Stimulated activated CD8-positive, alpha-beta memory T cell treated with anti-CD3 and anti-CD28 coated beads, Interleukin-12 subunit alpha, Interleukin-12 subunit beta, amount 100 ng/mL, for 24 hours (primary cell): ENCODE data around the gene XRCC1.
A peak's percentile ranks its signal among the peaks of the same experiment; 100 is the strongest.
"Not testable (repeated sequence)": the region's sequence is repeated elsewhere in the genome, so short reads cannot be mapped to it uniquely, and the experiment has no call there.

ENCODE experiments used
- DNase-seq: peaks from one replicate; pipeline ENCODE4 v3.0.0-alpha.2; 2020; ENCODE audit errors: extremely low read depth

XRCC1 gene

DNA sequence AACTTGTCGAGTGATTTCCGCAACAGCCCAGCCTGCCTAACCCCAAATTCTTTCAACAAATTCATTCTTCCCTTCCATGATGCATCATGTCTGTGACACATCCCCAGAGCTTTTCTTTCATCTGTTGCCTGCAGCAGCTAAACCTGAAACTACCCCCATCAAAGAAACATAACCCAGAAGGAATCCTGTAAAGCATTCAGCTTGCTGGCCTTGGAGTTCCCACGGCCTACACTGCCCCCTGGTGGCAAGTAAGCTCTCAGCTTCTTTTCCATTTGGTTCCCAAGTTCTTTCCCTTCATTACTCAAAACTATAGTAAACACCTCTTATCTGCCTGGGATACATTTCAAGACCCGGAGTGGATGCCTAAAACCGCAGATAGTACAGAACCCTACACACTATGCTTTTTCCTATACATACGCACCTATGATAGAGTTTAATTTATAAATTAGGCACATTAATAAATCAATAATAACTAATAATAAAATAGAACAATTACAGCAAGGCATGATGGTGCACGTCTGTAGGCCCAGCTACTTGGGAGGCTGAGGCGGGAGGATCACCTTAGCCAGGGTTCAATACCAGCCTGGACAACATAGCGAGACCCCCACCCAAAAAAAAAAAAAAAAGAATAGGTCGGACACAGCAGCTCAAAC, 55.8 kb downstream of the XRCC1 start:
- DNase-seq: peak; percentile 63

DNA sequence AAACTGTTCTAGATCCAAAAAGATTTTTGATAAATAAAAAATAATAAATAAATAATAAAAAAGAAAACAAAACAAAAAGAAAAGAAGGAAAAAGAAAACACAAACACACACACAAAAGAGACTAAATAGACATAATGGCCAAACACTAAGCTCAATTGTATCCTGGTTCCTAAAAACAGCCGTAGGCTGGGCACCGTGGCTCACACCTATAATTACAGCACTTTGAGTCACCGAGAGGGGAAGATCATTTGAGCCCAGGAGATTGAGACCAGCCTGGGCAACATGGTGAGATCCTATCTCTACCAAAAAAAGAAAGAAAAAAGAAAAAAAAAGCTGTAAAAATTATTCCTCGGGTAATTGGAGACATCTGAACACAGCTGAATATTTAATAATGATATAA, 57.3 kb downstream of the XRCC1 start:
- no peak for DNase-seq

DNA sequence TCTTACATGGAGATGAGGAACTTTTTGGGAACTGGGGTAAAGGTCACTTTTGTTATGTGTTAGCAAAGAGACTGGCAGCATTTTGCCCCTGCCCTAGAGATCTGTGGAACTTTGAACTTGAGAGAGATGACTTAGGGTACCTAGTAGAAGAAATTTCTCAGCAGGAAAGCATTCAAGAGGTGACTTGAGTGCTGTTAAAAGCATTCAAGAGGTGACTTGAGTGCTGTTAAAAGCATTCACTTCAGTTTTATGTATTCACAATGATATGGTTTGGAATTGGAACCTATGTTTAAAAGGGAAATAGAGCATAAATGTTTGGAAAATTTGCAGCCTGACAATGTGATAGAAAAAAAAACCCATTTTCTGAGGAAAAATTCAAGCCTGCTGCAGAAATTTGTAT, 62.9 kb downstream of the XRCC1 start:
- DNase-seq: not testable (repeated sequence)

DNA sequence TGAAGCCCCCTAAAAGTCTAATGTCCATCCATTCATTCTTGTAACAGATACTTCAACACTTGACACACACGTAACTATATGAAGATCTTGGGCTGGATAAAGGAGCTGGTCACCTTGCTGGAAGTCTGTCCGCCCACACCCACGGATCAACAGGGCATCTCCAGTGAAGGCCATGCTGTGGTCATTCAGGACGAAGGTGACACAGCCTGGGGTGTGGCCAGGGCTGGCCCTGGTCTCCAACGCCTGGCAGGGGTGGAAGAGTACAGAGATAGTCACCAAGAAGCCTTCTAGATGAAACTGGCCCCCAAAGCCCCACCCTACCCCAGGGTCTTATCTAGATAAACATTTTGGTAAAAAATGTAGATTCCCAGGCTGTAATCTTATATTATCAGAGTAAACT, 64.0 kb downstream of the XRCC1 start:
- DNase-seq: no peak

DNA sequence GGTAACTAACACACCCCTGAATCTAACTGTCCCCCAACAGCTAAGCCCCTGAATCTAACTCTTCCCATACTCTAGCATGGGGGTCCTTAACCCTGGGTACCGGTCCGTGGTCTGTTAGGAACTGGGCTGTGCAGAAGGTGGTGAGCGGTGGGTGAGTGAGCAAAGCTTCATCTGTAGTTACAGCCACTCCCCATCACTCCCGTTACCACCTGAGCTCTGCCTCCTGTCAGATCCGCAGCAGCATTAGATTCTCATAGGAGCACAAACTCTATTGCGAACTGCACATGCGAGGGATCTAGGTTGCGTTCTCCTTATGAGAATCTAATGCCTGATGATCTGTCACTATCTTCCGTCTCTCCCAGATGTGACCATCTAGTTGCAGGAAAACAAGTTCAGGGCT, 64.6 kb downstream of the XRCC1 start:
- no peak for DNase-seq

DNA sequence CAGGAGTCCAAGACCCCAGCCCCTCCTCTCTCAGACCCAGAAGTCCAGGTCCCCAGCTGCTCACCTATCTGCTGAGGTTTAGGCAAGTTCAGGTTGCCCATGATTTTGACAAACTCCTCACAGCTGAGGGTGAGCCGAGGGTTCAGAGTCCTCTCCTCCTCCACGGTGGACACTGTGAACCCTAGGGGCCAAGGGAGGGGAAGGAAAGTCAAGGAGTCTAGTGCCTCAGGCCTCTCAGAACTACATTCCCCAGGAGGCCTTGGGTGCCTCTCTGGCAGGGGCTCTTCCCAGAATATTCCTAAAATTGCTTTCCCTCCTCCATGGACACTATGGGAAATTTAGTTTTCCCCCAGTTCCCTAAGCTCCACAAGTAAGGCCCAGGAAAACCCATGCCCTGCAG, 67.4 kb downstream of the XRCC1 start:
- DNase-seq: no peak

DNA sequence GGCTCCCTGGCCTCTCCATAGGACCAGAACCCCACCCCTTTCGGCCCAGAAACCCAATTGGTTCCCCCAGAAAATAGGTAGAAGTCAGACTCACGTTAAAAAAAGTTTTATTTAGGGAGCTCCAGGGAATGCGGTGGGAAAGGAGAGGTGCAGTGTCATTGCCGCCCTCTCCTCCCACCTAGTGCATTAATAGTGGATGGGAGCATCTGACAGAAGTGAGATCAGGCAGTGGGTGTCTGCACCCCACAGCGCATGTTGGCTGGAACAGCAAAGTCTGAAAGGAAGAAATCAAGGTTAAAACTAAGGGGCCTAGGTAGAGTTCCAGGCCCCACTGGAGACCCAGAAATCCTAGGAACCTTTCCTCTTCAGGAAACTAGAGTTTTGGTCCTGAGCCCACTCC, 68.7 kb downstream of the XRCC1 start:
- no peak for DNase-seq

DNA sequence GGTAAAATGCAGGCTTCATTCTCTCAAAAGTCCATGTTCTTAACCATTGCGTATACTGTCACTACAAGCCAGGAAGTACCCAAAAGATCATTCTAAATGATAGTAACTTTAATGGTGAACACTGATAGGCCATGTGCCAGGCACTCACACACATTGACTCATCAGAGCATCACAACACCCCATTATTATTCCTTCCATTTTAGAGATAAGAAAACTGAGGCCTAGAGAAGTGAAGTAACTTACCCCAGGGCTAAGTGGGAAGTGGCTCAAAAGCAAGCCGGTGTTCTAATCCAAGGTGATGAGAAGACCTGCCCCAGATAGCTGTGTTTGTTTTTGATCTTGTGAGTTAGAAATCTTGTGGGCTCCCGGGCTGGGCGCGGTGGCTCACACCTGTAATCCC, 69.4 kb downstream of the XRCC1 start:
- DNase-seq: no peak

DNA sequence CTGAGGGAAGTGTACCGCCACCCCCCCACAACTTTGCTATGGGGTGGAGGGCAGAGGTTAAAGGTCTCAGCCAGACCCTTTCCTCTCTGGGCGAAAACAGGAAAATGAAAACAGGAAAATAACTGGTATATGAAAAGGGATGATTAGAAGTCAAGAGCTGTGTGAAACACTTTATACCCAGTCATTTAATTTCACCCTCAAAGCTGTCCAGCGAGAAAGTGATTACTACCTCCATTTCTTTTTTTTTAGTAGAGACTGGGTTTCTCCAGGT, 70.2 kb downstream of the XRCC1 start:
- no peak for DNase-seq

DNA sequence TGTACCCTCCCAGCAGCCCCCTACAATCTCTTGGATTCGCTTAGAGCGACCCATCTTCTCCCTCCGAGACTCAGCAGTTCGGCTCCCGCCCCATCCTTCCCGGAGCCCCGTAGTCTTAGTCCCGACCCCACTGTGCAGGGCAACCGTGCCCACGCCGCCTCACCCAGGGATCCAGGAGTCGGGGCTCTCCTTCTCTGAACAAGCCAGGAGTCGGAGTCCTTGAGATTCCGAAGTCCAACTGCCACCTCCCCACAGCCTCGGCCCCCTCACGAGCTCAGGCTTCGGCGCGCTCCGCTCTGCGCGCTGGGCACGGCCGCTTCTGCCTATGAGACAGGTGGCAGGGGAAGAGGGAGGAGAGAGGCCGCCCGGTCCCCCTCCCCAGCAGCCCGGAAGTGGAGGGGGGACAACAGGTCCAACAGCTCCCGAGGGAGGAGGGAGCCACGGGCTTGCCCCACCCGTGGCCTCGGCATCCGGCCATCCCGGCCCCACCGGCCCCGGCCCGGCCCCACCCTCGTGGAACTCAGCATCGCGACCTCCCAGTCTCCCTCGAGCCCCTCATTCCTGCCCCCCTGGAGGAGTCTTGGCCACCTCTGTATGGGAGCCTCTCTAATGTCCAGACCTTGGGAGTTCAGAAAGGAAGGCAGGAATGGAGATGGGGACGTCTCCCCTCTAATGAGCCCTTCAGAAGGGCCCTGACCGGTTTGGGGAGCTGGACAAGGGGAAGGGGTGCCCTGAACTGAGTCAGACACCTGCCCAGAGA, 70.7 kb downstream of the XRCC1 start, which contains the start of gene PHLDB3:
Gene PHLDB3, minus strand, starts transcription at position 321 of the 760 bp plus-strand sequence. CDS start 628 bp downstream, outside the sequence.
- no peak for DNase-seq

DNA sequence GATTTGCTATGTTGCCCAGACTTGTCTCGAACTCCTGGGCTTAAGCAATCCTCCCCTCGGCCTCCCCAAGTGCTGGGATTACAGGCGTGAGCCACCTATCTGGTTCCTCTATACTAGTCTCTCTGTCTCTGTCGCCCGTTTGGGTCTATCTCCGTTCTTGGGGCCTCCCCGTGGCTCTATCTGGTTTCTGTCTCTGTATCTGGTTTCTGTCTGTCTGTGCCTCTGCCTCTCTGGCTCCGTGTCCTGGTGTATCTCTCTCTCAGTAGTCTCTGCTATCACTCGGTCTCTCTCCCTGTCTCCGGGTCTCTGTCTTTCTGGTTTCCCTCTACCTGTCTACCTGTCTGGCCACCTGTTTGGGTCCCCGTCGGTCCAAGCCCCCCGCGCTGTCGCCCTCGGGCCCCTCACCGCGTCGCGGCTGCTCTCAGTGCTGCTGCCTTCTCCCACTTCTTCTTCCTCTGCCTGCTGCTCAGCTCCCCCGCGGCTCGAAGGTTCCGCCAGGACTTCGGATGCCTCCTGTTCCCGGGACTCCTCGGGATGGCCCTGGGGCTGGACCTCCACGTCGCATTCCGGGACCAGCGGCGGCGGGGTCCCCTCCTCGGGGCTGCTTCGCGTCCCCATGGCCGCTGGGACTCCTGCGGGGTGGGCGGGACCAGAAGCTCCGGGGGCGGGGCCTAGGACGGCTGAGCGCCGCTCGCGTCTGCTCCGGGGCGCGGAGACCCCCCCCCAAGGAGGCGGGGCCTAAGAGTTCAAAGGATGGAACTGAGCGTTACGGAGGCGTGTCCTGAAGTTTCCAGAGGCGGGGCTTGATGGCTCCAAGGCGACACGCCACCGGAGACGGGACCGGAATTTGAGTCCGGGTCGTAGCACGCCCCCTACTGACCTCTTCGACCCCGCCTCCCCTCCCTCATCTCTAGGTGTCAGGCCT, 71.6 kb downstream of the XRCC1 start:
- DNase-seq: peak; percentile 99

DNA sequence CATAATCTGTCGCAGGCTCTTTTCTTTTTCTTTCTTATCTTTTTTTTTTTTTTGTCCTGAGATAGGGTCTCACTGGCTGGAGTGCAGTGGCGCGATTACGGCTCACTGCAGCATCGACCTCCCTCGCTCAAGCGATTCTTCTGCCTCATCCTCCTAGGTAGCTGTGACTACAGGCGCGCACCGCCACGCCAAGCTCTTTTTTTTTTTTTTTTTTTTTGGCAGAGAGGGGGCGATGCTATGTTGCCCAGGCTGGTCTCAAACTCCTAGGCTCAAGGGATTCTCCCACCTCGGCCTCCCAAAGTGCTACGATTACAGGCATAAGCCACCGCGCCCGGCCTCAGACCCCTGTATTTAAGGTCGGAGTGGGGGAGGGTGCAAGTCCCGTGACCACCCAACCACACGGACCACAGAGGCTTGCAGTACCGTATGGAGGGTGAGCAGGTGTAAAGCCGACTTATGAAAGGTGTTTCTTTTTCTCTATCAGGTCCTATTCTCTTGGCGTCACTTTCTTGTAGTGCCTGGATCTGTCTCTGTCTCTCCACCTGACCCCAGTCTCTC, 72.8 kb downstream of the XRCC1 start:
- no peak for DNase-seq

DNA sequence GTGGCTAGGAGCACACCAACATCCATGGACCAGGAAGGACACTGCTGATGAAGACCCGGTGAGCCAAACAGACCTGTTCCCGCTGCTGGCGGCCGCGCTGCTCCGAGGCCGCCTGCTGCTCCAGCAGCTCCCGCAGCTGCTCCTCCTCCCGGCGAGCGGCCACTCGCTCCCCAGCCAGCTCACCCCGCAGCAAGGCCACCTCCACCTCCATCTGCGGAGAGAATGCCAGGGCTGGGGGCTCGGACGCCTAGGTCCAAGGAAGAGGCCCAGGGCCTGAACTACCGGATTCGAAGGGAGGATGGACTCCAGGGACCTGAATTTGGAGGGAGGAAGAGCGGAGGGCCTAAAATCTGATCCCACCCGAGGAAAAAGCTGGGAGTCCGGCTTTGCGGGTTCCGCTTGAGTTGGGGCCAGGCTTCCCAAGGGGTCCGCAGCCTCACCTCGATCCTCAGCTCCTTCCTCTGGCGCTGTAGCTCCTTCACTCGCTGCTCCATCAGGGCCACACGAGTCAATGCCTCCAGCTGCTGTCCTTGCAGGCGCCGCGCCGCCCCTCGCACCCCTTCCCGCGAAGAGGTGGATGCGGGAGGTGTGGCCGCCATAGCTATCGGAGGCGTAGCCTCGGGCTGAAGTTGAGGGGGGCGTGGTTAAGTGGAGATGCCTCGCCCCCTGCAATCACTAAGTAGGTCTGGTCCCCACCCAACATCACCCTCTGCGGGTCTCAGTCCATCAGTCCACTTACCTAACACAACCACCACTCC, 73.5 kb downstream of the XRCC1 start:
- no peak for DNase-seq

DNA sequence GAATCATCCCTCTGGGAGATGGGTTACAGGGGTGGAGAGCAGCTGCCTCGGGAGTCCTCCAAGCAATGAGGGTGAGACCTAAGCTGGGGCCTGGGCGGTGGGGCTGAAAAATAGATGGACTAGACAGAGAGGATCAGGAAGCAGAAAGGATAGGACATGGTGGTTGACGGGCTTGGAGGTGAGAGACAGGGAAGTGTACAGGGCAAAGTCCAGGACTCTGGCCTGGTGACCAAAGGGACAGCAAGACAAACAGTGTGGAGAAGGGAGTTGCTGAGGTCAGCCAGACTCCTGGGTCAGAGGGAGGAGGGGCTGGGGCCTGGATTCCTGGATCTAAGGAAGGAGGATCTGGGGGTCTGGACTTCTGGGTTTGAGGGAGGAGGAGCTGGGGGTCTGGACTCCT, 76.3 kb downstream of the XRCC1 start:
- DNase-seq: no peak

DNA sequence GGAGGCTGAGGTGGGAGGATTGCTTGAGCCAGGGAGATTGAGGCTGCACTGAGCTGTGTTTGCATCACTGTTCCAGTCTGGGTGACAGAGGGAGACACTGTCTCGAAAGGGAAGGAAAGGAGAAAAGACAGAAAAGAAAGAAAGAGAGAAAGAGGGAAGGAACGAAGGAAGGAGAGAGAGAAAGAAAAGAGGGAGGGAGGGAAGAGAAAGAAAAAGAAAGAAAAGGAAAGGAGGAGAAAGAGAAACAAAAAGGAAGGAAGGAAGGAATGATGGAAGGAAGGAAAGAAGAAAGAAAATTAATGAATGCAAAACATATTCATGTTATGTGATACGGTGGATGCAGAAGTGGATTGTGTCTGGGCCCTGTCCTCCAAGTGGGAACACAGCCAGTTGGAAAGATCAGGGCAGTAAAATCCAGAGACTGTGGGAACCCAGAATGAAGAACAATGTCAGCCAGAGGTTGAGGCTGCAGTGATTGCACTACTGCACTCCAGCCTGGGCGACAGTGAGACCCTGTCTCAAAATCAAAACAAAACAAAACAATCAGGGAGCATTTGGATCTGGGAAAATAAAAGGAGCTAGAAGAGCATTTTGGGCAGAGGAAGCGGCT, 77.0 kb downstream of the XRCC1 start:
- no peak for DNase-seq

DNA sequence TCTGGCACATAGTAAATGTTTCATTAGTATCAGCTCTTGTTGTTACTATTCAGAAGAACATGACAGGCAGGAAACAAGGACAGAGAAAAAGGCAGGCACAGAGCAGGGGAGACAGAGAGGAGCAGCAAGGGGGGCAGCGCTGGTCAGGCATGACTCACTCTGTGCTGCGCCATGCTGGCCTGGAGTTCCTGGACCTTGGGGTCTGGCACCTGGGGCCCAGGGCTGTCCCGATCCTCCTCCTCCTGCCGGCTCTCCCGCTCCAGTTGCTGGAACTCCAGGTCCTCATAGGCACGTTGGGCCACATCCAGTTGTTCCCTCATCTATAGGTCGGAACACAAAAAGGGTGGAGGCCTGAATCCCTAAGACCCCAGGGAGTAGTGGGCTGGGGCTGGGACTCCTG, 78.4 kb downstream of the XRCC1 start:
- no peak for DNase-seq

DNA sequence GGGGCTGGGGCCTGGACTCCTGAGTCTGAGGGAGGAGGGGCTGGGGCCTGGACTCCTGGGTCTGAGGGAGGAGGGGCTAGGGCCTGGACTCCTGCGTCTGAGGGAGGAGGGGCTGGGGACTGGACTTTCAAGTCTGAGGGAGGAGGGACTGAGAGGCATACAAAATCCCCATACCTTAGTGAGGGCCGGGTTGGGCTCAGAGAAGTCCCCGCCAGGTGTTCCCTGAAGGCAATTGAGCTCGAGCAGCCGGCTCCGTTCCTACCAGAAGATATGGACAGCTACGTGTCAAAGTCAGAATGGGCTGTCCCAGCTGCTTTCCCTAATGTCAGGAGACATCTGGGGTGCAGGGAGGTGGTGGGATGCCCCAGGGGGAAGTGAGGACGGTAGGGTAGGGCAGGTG, 80.2 kb downstream of the XRCC1 start:
- DNase-seq: no peak
